BE2C (cell line): ENCODE data around the gene KRTAP10-2.
A peak's percentile ranks its signal among the peaks of the same experiment; 100 is the strongest.

Experiments used
- DNase-seq: peaks from one replicate; pipeline ENCODE4 v3.0.0-alpha.2; 2020
- H3K27me3 ChIP-seq: fragments of 250-450 bp; sonication (Bioruptor Pico); 2 replicates; pipeline ENCODE4 v1.5.1; 2020; ENCODE audit warnings: mild to moderate bottlenecking
- H3K36me3 ChIP-seq: fragments of 250-450 bp; sonication (Bioruptor Pico); 2 replicates; pipeline ENCODE4 v1.5.1; 2020; ENCODE audit warnings: mild to moderate bottlenecking
- H3K4me1 ChIP-seq: fragments of 250-450 bp; sonication (Bioruptor Pico); 2 replicates; pipeline ENCODE4 v1.5.1; 2020
- H3K4me3 ChIP-seq: 2 replicates; pipeline ENCODE4 v1.5.1; 2011; ENCODE audit warnings: low read depth, low read length
- H3K9me3 ChIP-seq: fragments of 250-450 bp; sonication (Bioruptor Pico); 2 replicates; pipeline ENCODE4 v1.5.1; 2020
- CTCF ChIP-seq: IDR thresholded peaks from 2 replicates; pipeline ENCODE4 v1.5.1; 2012; ENCODE audit warnings: mild to moderate bottlenecking, low read depth, low read length

Gene KRTAP10-2

GRCh38 chr21:44511938-44512275 is 39.4 kb downstream of the KRTAP10-2 start:
- peaks cover 33% of the 10 kb centered on the region for H3K27me3 ChIP-seq
- H3K4me1 ChIP-seq: no peaks in the 10 kb centered on the region
- DNase-seq: no peak
- TF ChIP-seq CTCF: no peak
- no peaks in the 10 kb centered on the region for H3K9me3 ChIP-seq
- H3K36me3 ChIP-seq: no peaks in the 10 kb centered on the region
- no peak overlapping the region for H3K4me3 ChIP-seq

- no peaks in the 10 kb centered on the region for H3K36me3 ChIP-seq
- DNase-seq: no peak
- peaks cover 38% of the 10 kb centered on the region for H3K27me3 ChIP-seq
- H3K9me3 ChIP-seq: no peaks in the 10 kb centered on the region
- H3K4me3 ChIP-seq: no peak overlapping the region
- no peaks in the 10 kb centered on the region for H3K4me1 ChIP-seq
- TF ChIP-seq CTCF: no peak
These were observed 39.9 kb downstream of the KRTAP10-2 start for GRCh38 chr21:44511219-44511937.

- peak; percentile 70 for TF ChIP-seq CTCF
- Histone ChIP-seq H3K36me3 (no peaks in the 10 kb centered on the region), H3K9me3 (no peaks in the 10 kb centered on the region), H3K27me3 (peaks cover 45% of the 10 kb centered on the region), H3K4me1 (no peaks in the 10 kb centered on the region), H3K4me3 (no peak overlapping the region)
- peak; percentile 72 for DNase-seq
These were observed 40.6 kb downstream of the KRTAP10-2 start for GRCh38 chr21:44510508-44511218.

- H3K9me3 ChIP-seq: no peaks in the 10 kb centered on the region
- no peak overlapping the region for H3K4me3 ChIP-seq
- H3K4me1 ChIP-seq: no peaks in the 10 kb centered on the region
- H3K27me3 ChIP-seq: peaks cover 48% of the 10 kb centered on the region
- no peak for TF ChIP-seq CTCF
- DNase-seq: no peak
- no peaks in the 10 kb centered on the region for H3K36me3 ChIP-seq
These were observed 41.2 kb downstream of the KRTAP10-2 start for GRCh38 chr21:44510109-44510507.

- peak; percentile 29 for DNase-seq
- Histone ChIP-seq H3K4me1 (no peaks in the 10 kb centered on the region), H3K4me3 (no peak overlapping the region), H3K27me3 (peaks cover 52% of the 10 kb centered on the region), H3K36me3 (no peaks in the 10 kb centered on the region), H3K9me3 (no peaks in the 10 kb centered on the region)
- peak; percentile 35; the same call in 1 of the 2 replicates for TF ChIP-seq CTCF
These were observed 41.8 kb downstream of the KRTAP10-2 start for GRCh38 chr21:44509539-44509938.
